OCI-LY3 (cell line): ENCODE measurements around the gene GPC3.
"Not testable (repeated sequence)": the region's sequence is repeated elsewhere in the genome, so short reads cannot be mapped to it uniquely, and the experiment has no call there.

Experiments
- H2AFZ ChIP-seq: fragments of 200-600, 300-600 bp; shearing (Covaris generic); 2 replicates; pipeline ENCODE4 v1.6.0; 2014; ENCODE audit warnings: antibody characterized with exemption, low read depth, low read length
- H3K27ac ChIP-seq: fragments of 200-600, 300-600 bp; sonication (generic); 2 replicates; pipeline ENCODE4 v1.5.1; 2014; ENCODE audit warnings: mild to moderate bottlenecking, low read length, moderate library complexity, mixed read lengths
- H3K27me3 ChIP-seq: fragments of 200-600, 300-600 bp; sonication (generic); 2 replicates; pipeline ENCODE4 v1.6.1; 2014; ENCODE audit warnings: low read depth, low read length, mixed read lengths
- H3K36me3 ChIP-seq: fragments of 200-600, 300-600 bp; sonication (generic); replicated peaks from 2 replicates; pipeline ENCODE3; 2014; ENCODE audit warnings: low read depth, low read length, mixed read lengths
- H3K4me1 ChIP-seq: fragments of 300-600, 200-600 bp; sonication (generic); 2 replicates; pipeline ENCODE4 v1.6.1; 2014; ENCODE audit warnings: low read length, mixed read lengths
- H3K4me2 ChIP-seq: fragments of 200-600, 300-600 bp; sonication (generic); 2 replicates; pipeline ENCODE4 v1.6.1; 2014; ENCODE audit warnings: low read length, mixed read lengths
- H3K4me3 ChIP-seq: fragments of 300-600, 200-600 bp; sonication (generic); 2 replicates; pipeline ENCODE4 v1.5.1; 2014; ENCODE audit warnings: antibody characterized with exemption, mild to moderate bottlenecking, low read length, moderate library complexity
- H3K79me2 ChIP-seq: fragments of 300-600, 200-600 bp; shearing (Covaris generic); 2 replicates; pipeline ENCODE4 v1.6.1; 2014; ENCODE audit warnings: mild to moderate bottlenecking, low read length, mixed read lengths
- H3K9ac ChIP-seq: fragments of 300-600, 200-600 bp; shearing (Covaris generic); 2 replicates; pipeline ENCODE4 v1.6.0; 2014; ENCODE audit warnings: mild to moderate bottlenecking, low read length, moderate library complexity
- H3K9me3 ChIP-seq: fragments of 200-600, 300-600 bp; shearing (Covaris generic); 2 replicates; pipeline ENCODE4 v1.6.1; 2014; ENCODE audit warnings: low read length, mixed read lengths; ENCODE audit not compliant: insufficient read depth
- H4K20me1 ChIP-seq: fragments of 200-600, 300-600 bp; sonication (generic); 2 replicates; pipeline ENCODE4 v1.6.1; 2016; ENCODE audit warnings: low read length, mixed read lengths; ENCODE audit not compliant: insufficient read depth
- CTCF ChIP-seq: fragments of 200-600, 300-600 bp; sonication (generic); IDR thresholded peaks from 2 replicates; pipeline ENCODE4 v1.5.1; 2014; ENCODE audit warnings: antibody characterized with exemption, low read length, low read depth
- EZH2phosphoT487 ChIP-seq: fragments of 200-600 bp; shearing (Covaris generic); IDR thresholded peaks from 2 replicates; pipeline ENCODE4 v1.6.1; 2018; ENCODE audit warnings: antibody characterized with exemption, mixed run types, low read depth

Gene GPC3

GRCh38 chrX:133726642-133727041, 258.8 kb downstream of the GPC3 start:
- Histone ChIP-seq H3K4me1 (peaks cover 3% of the 10 kb centered on the region; the same call in 1 of the 2 replicates), H3K79me2 (no peaks in the 10 kb centered on the region), H3K36me3 (no peaks in the 10 kb centered on the region), H3K9me3 (no peaks in the 10 kb centered on the region), H3K4me3 (no peak overlapping the region), H3K27ac (no peak overlapping the region), H3K9ac (no peak overlapping the region), H4K20me1 (no peaks in the 10 kb centered on the region), H3K4me2 (no peak overlapping the region), H2AFZ (no peak overlapping the region), H3K27me3 (no peaks in the 10 kb centered on the region)
- no peak for TF ChIP-seq EZH2phosphoT487
- TF ChIP-seq CTCF: no peak

DNA sequence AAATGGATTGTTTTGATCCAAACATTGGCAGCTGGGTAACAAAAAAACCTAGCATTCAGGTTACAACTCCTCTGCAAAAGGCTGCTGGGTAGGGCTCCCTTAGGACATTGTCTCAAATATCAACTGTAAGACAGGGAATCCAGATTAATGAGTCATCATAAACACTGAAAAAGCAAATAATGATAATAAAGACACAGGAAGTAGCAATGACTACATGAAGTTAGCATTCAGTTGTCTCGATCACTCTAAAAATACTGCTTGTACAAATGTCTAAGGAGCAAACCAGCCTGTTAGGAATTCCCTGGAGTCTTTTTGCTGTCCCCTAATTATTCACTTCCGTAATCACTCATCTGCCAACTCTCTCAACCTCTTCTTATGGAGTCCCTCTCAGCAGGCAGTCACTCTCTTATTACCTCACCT, 259.2 kb downstream of the GPC3 start:
- Histone ChIP-seq H4K20me1 (no peaks in the 10 kb centered on the region), H3K9ac (no peak overlapping the region), H3K9me3 (no peaks in the 10 kb centered on the region), H3K27ac (no peak overlapping the region), H3K4me2 (no peak overlapping the region), H3K4me3 (no peak overlapping the region), H3K4me1 (peaks cover 3% of the 10 kb centered on the region; the same call in 1 of the 2 replicates), H3K27me3 (no peaks in the 10 kb centered on the region), H3K36me3 (no peaks in the 10 kb centered on the region), H3K79me2 (no peaks in the 10 kb centered on the region), H2AFZ (no peak overlapping the region)
- TF ChIP-seq CTCF (no peak), EZH2phosphoT487 (no peak)

GRCh38 chrX:133723930-133724329, 261.5 kb downstream of the GPC3 start:
- no peak overlapping the region for H3K4me2 ChIP-seq
- H3K27ac ChIP-seq: no peak overlapping the region
- H3K4me3 ChIP-seq: no peak overlapping the region
- H3K4me1 ChIP-seq: peaks cover 3% of the 10 kb centered on the region; the same call in 1 of the 2 replicates
- TF ChIP-seq EZH2phosphoT487: no peak
- TF ChIP-seq CTCF: no peak
- no peak overlapping the region for H3K9ac ChIP-seq
- no peaks in the 10 kb centered on the region for H3K9me3 ChIP-seq
- no peaks in the 10 kb centered on the region for H3K27me3 ChIP-seq
- no peak overlapping the region for H2AFZ ChIP-seq
- no peaks in the 10 kb centered on the region for H3K36me3 ChIP-seq
- H4K20me1 ChIP-seq: no peaks in the 10 kb centered on the region
- no peaks in the 10 kb centered on the region for H3K79me2 ChIP-seq

DNA sequence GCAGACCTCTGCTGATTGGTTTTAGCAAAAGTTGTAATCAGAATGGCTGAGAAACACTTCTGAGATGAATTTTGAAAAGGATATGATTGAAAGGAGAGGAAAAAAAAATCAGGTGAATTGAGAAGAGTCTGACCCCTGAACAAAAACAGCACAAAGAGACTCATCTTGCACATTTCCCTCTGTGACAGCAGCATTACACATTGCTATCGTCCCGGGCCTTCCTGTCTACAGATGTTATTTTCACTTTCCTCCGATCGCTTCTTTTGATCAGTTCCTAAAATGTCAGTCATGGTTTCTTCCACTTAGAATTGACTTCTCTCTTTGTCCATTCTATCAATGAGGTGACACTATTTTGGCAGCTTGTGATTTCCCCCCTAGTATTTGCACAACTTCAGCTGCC, 262.6 kb downstream of the GPC3 start:
- Histone ChIP-seq H3K4me2 (peak overlapping the region; percentile 41), H3K27ac (no peak overlapping the region), H2AFZ (peak overlapping the region; percentile 69), H3K9ac (no peak overlapping the region), H3K4me1 (peaks cover 3% of the 10 kb centered on the region; the same call in 1 of the 2 replicates), H4K20me1 (no peaks in the 10 kb centered on the region), H3K36me3 (no peaks in the 10 kb centered on the region), H3K4me3 (peak overlapping the region; percentile 24), H3K27me3 (no peaks in the 10 kb centered on the region), H3K9me3 (no peaks in the 10 kb centered on the region), H3K79me2 (no peaks in the 10 kb centered on the region)
- TF ChIP-seq CTCF (no peak), EZH2phosphoT487 (no peak)

- H3K9ac ChIP-seq, H3K79me2 ChIP-seq, H2AFZ ChIP-seq, H3K4me1 ChIP-seq, H3K4me2 ChIP-seq, H3K4me3 ChIP-seq, H3K27me3 ChIP-seq, H3K27ac ChIP-seq, H4K20me1 ChIP-seq, H3K36me3 ChIP-seq, H3K9me3 ChIP-seq: not testable (repeated sequence)
Measured at GRCh38 chrX:133720269-133720668, 265.1 kb downstream of the GPC3 start.
